GM12865 (cell line): ENCODE measurements around the gene EIF2S1.
"Not testable (repeated sequence)": the region's sequence is repeated elsewhere in the genome, so short reads cannot be mapped to it uniquely, and the experiment has no call there.

Experiments
- DNase-seq: peaks from one replicate; pipeline ENCODE4 v3.0.0; 2010; ENCODE audit warnings: low read depth
- H3K4me3 ChIP-seq: 2 replicates; pipeline ENCODE4 v1.5.1; 2011; ENCODE audit warnings: mild to moderate bottlenecking, low read depth, low read length, control low read depth
- CTCF ChIP-seq: IDR thresholded peaks from 2 replicates; pipeline ENCODE4 v1.5.1; 2011; ENCODE audit warnings: low read length, control low read depth, low read depth, inconsistent platforms; ENCODE audit not compliant: insufficient read depth; ENCODE audit errors: missing control alignments

The EIF2S1 gene

GRCh38 chr14:67359775-67360469, at the start of gene EIF2S1, which contains the start of gene ATP6V1D:
EIF2S1 (plus strand) TSS chr14:67360328; CDS start chr14:67364768, 4,440 bp downstream.
ATP6V1D (minus strand) TSS chr14:67359804; CDS start chr14:67359698, 106 bp downstream.
- DNase-seq, result peak; percentile 100
- peak within 1 kb of the TSS; percentile 97 for H3K4me3 ChIP-seq
- peak; percentile 90 for TF ChIP-seq CTCF

- TF ChIP-seq CTCF, result no peak
- DNase-seq, result no peak
Observed at GRCh38 chr14:67311868-67312267, 48.3 kb upstream of the EIF2S1 start.

GRCh38 chr14:67313153-67313552, 47.0 kb upstream of the EIF2S1 start:
- no peak for TF ChIP-seq CTCF
- no peak overlapping the region for H3K4me3 ChIP-seq
- DNase-seq, result no peak

More at GRCh38 chr14:67311868-67312267, 48.3 kb upstream of the EIF2S1 start:
- H3K4me3 ChIP-seq, result no peak overlapping the region

- no peak for DNase-seq
- TF ChIP-seq CTCF, result no peak
- no peak overlapping the region for H3K4me3 ChIP-seq
Observed at GRCh38 chr14:67317822-67318221, 42.3 kb upstream of the EIF2S1 start.

GRCh38 chr14:67319142-67319541, 41.0 kb upstream of the EIF2S1 start:
- no peak for DNase-seq
- no peak overlapping the region for H3K4me3 ChIP-seq
- TF ChIP-seq CTCF, result no peak

- not testable (repeated sequence) for DNase-seq
Observed at GRCh38 chr14:67329666-67330065, 30.5 kb upstream of the EIF2S1 start.

GRCh38 chr14:67331368-67332125, 28.6 kb upstream of the EIF2S1 start:
- TF ChIP-seq CTCF, result no peak
- DNase-seq, result no peak
- no peak overlapping the region for H3K4me3 ChIP-seq

More at GRCh38 chr14:67329666-67330065, 30.5 kb upstream of the EIF2S1 start:
- not testable (repeated sequence) for H3K4me3 ChIP-seq
